Endothelial cell of umbilical vein (primary cell): Measurements from ENCODE around the gene DENND1C.

Experiments used
- CTCF ChIP-seq, 2 donors: IDR thresholded peaks; 1 replicate in 1 of 2; 2 replicates in 1 of 2; pipeline ENCODE4 v1.5.1; 2011; ENCODE audit warnings: low read length in 2 of 2, mild to moderate bottlenecking in 2 of 2, moderate library complexity in 2 of 2, control low read depth in 1 of 2, inconsistent platforms in 1 of 2, low read depth in 1 of 2; ENCODE audit not compliant: insufficient read depth in 1 of 2; ENCODE audit errors: extremely low read depth in 1 of 2
- EZH2 ChIP-seq: IDR thresholded peaks from 2 replicates; pipeline ENCODE4 v1.6.1; 2012; ENCODE audit warnings: borderline replicate concordance, low read depth, mild to moderate bottlenecking, moderate library complexity, low read length, inconsistent platforms; ENCODE audit not compliant: severe bottlenecking
- FOS ChIP-seq: IDR thresholded peaks from 2 replicates; pipeline ENCODE4 v1.6.1; 2011; ENCODE audit warnings: mild to moderate bottlenecking, low read length, moderate library complexity, borderline replicate concordance; ENCODE audit not compliant: insufficient read depth
- GATA2 ChIP-seq: IDR thresholded peaks from 2 replicates; pipeline ENCODE4 v1.7.0; 2011; ENCODE audit warnings: low read depth, mild to moderate bottlenecking, moderate library complexity, mixed read lengths, low read length; ENCODE audit not compliant: insufficient read length, insufficient read depth
- MYC ChIP-seq: IDR thresholded peaks from one replicate; pipeline ENCODE4 v1.6.1; 2011; ENCODE audit warnings: mild to moderate bottlenecking, low read depth, low read length

- TF ChIP-seq CTCF (IDR thresholded peaks at IDR 0.05; ENCODE audit: extremely low read depth in 1 of 2, insufficient read depth in 1 of 2, low read depth in 1 of 2, low read length in 2 of 2) (no peak), MYC (no peak), FOS (no peak), EZH2 (no peak), GATA2 (no peak)
These were observed 52.0 kb downstream of the DENND1C start for GRCh38 chr19:6429419-6430221.
